ENCODE results near the gene TCF7L2. TPM values are rescaled to one million over a fixed set of nuclear protein-coding genes. Genes with fewer than 3 reads are reported as not detected.
"Not testable (repeated sequence)": the region's sequence is repeated elsewhere in the genome, so short reads cannot be mapped to it uniquely, and the experiment has no call there.

The TCF7L2 gene
- total and polyA plus RNA-seq, 2 donors = 19.5 to 24.7 TPM

DNA sequence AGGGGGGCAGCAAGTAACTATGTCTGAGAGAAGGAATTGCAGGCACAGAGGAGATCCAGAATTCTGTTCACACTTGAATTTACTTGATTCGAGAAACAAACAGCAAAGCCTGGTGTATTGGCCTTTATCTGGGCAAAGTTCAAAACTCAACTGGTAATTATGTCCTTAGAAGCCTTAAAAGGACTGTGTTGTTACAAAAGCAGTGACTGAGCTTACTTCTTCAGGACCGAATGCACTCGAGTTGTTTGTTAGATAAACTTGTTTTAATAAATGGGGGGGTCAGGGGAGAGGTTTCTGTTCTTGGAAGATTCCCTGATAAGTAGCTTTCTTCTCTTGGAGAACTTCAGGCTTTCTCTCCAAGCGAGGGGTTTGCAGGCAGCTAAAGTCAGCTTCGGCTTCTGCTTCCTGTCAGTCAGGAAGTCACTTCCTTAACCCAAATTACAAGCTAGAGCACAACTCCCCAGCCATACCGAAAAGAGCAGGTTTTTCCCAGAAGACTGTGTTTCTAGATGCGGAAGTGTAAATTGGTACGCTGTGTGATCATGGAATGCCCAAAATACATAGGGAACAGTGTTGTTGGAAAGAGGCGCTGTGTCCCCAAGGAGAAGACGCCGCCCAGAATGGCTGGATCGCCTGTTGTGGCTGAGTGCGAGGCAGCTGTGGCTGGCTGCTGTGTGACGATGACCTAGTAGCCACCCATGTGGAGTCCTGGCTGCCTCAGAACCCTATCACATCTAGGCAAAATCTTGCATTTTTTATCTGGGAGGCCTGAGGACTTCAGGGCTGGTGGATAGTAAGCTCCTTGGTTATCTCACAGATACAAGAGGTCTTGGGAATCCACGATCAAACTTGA, 110.4 kb downstream of the TCF7L2 start:
- 40% methylated on average over 15 of the region's 15 CpGs for WGBS
- Histone ChIP-seq H3K27ac (ENCODE audit: low read depth) (peak overlapping the region; percentile 57), H3K4me3 (ENCODE audit: low read depth, low read length) (no peak overlapping the region), H3K4me1 (ENCODE audit: insufficient read depth) (peaks cover 2% of the 10 kb centered on the region), H3K36me3 (ENCODE audit: insufficient read depth) (no peaks in the 10 kb centered on the region)
- DNase-seq (ENCODE audit: extremely low spot score) = no peak

GRCh38 chr10:113061054-113061430, 111.0 kb downstream of the TCF7L2 start:
- Histone ChIP-seq H3K36me3 (ENCODE audit: insufficient read depth) (no peaks in the 10 kb centered on the region), H3K4me3 (ENCODE audit: low read depth, low read length) (no peak overlapping the region), H3K4me1 (ENCODE audit: insufficient read depth) (peaks cover 2% of the 10 kb centered on the region), H3K27ac (ENCODE audit: low read depth) (peak overlapping the region; percentile 57)
- DNase-seq (ENCODE audit: extremely low spot score) = no peak
- 81% methylated on average over 7 of the region's 7 CpGs for WGBS

GRCh38 chr10:113061557-113061956, 111.5 kb downstream of the TCF7L2 start:
- Histone ChIP-seq H3K4me3 (ENCODE audit: low read depth, low read length) (no peak overlapping the region), H3K4me1 (ENCODE audit: insufficient read depth) (peaks cover 2% of the 10 kb centered on the region), H3K36me3 (ENCODE audit: insufficient read depth) (no peaks in the 10 kb centered on the region), H3K27ac (ENCODE audit: low read depth) (no peak overlapping the region)
- 90% methylated on average over 10 of the region's 10 CpGs for WGBS
- DNase-seq (ENCODE audit: extremely low spot score) = no peak

- Histone ChIP-seq H3K27ac (ENCODE audit: low read depth) (no peak overlapping the region), H3K4me1 (ENCODE audit: insufficient read depth) (peaks cover 2% of the 10 kb centered on the region), H3K4me3 (ENCODE audit: low read depth, low read length) (no peak overlapping the region), H3K36me3 (ENCODE audit: insufficient read depth) (no peaks in the 10 kb centered on the region)
- 58% methylated on average over 14 of the region's 14 CpGs for WGBS
- no peak for DNase-seq (ENCODE audit: extremely low spot score)
These were observed 113.3 kb downstream of the TCF7L2 start for GRCh38 chr10:113063043-113063967.

GRCh38 chr10:113064039-113064438, 114.0 kb downstream of the TCF7L2 start:
- no peak overlapping the region for H3K27ac ChIP-seq (ENCODE audit: low read depth)
- no peaks in the 10 kb centered on the region for H3K36me3 ChIP-seq (ENCODE audit: insufficient read depth)
- peaks cover 2% of the 10 kb centered on the region for H3K4me1 ChIP-seq (ENCODE audit: insufficient read depth)
- WGBS = 93% methylated on average over 5 of the region's 5 CpGs
- DNase-seq (ENCODE audit: extremely low spot score) = no peak
- no peak overlapping the region for H3K4me3 ChIP-seq (ENCODE audit: low read depth, low read length)

GRCh38 chr10:113066120-113066519, 116.1 kb downstream of the TCF7L2 start:
- not testable (repeated sequence) for H3K36me3 ChIP-seq (ENCODE audit: insufficient read depth); H3K4me3 ChIP-seq (ENCODE audit: low read depth, low read length); H3K27ac ChIP-seq (ENCODE audit: low read depth); DNase-seq (ENCODE audit: extremely low spot score); H3K4me1 ChIP-seq (ENCODE audit: insufficient read depth)
- 97% methylated on average over 8 of the region's 8 CpGs for WGBS

DNA sequence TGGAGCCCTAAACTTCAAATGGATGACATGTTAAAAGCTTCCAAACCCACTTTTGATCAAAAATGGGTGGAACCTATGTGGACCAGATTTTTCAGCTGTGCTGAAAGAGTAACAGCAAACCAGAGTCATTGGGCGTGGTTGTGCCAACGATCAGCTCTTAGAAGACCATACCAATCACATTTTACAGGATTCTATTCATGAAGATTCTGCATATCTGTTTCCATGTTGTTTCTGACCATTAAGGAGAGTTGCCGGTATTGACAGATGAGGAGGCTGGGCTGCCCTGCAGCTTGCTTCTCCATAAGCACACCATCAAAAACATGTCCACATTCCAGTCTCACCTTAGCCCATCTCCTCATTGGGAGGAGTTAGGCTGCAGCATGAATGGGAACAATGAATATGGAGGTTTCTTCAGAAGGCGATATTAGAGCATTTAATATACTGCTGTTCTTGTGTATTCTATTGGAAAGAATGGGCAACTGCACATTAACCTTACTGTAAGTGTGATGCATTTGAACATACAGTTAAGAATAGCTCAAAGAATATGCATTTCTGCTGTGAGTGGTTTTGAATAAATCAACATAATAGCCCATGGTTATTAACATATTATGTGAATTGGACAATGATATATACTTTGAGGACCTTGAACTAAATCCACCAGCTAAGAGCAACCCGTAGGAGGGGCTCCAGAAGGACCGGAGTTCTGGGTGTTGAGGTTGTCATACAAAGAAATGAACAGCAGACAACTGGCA, 116.7 kb downstream of the TCF7L2 start:
- Histone ChIP-seq H3K36me3 (ENCODE audit: insufficient read depth) (no peaks in the 10 kb centered on the region), H3K27ac (ENCODE audit: low read depth) (no peak overlapping the region), H3K4me1 (ENCODE audit: insufficient read depth) (no peaks in the 10 kb centered on the region), H3K4me3 (ENCODE audit: low read depth, low read length) (no peak overlapping the region)
- no peak for DNase-seq (ENCODE audit: extremely low spot score)
- 95% methylated on average over 6 of the region's 6 CpGs for WGBS

GRCh38 chr10:113067501-113067900, 117.5 kb downstream of the TCF7L2 start:
- H3K27ac ChIP-seq (ENCODE audit: low read depth) = no peak overlapping the region
- no peaks in the 10 kb centered on the region for H3K36me3 ChIP-seq (ENCODE audit: insufficient read depth)
- no peak overlapping the region for H3K4me3 ChIP-seq (ENCODE audit: low read depth, low read length)
- WGBS = 66% methylated on average over 4 of the region's 4 CpGs
- DNase-seq (ENCODE audit: extremely low spot score) = no peak
- no peaks in the 10 kb centered on the region for H3K4me1 ChIP-seq (ENCODE audit: insufficient read depth)

DNA sequence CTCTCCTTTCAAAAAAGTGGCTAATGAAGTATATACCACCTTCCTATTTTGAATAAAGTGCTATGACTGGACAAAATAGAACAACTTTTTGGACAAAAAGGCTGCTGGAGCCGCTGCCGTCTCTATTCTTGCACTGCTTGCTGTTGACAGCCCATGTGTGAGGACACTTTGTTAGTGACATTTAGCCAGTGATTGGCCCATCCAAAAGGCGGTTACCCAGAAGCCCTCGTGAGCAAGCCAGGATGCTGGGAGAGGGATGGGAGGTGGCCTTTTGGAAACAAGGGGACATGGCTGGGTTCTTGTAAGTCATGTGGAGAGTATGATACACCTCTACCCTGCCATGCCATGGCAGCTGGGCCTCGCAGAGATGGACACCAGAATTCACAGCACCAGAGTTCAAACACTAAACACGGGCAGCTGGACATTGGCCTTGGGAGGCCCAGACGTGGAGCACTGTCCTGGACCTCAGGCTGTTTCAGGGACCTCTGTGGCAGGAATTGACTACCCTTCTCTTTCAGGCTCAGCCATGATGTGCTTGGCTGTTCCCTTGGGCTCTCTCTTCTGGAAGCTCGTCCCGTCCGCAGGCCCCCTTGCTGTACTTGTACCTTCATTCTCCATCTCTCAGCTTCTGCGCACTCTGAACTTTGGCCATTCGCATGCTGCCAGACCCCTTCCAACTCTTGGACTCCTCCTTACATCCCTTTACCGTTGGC, 118.3 kb downstream of the TCF7L2 start:
- H3K27ac ChIP-seq (ENCODE audit: low read depth) = no peak overlapping the region
- DNase-seq (ENCODE audit: extremely low spot score) = no peak
- H3K4me1 ChIP-seq (ENCODE audit: insufficient read depth) = no peaks in the 10 kb centered on the region
- WGBS = 97% methylated on average over 13 of the region's 13 CpGs
- no peaks in the 10 kb centered on the region for H3K36me3 ChIP-seq (ENCODE audit: insufficient read depth)
- no peak overlapping the region for H3K4me3 ChIP-seq (ENCODE audit: low read depth, low read length)

- H3K4me3 ChIP-seq (ENCODE audit: low read depth, low read length) = no peak overlapping the region
- no peak for DNase-seq (ENCODE audit: extremely low spot score)
- no peaks in the 10 kb centered on the region for H3K36me3 ChIP-seq (ENCODE audit: insufficient read depth)
- 83% methylated on average over 7 of the region's 7 CpGs for WGBS
- no peak overlapping the region for H3K27ac ChIP-seq (ENCODE audit: low read depth)
- H3K4me1 ChIP-seq (ENCODE audit: insufficient read depth) = no peaks in the 10 kb centered on the region
These were observed 119.5 kb downstream of the TCF7L2 start for GRCh38 chr10:113069595-113069994.

GRCh38 chr10:113071446-113071845, 121.4 kb downstream of the TCF7L2 start:
- Histone ChIP-seq H3K4me1 (ENCODE audit: insufficient read depth) (no peaks in the 10 kb centered on the region), H3K27ac (ENCODE audit: low read depth) (no peak overlapping the region), H3K4me3 (ENCODE audit: low read depth, low read length) (no peak overlapping the region), H3K36me3 (ENCODE audit: insufficient read depth) (no peaks in the 10 kb centered on the region)
- DNase-seq (ENCODE audit: extremely low spot score) = no peak
- 61% methylated on average over 7 of the region's 7 CpGs for WGBS

DNA sequence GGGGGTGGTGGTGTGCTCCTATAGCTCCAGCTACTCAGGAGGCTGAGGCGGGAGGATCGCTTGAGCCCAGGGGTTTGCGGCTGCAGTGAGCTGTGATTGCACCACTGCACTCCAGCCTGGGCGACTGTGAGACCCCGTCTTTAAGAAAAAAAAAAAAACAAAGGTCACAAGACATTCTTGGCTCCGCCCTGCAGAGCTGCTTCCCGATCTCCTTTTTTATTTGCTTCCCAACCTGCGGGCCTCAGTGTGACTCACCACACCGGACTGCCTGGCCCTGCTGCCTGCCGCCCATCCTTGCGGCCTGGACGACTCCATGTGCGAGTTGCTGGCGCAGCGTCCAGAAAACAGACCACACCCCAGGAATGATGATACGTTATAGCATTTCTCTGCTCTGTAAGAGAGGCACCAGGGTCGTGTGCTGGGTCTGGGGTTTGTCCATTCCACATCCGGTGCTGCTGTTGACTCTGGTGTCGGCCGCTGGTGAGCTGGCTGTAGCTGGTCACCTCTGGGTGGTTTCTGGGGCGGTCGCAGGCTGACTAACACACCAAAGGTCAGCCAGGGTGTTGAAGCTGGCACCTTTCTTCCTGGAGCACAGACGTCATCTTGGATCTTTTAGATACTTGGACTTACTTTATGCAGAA, 123.6 kb downstream of the TCF7L2 start:
- WGBS = 40% methylated on average over 23 of the region's 23 CpGs
- Histone ChIP-seq H3K4me3 (ENCODE audit: low read depth, low read length) (no peak overlapping the region), H3K27ac (ENCODE audit: low read depth) (no peak overlapping the region), H3K36me3 (ENCODE audit: insufficient read depth) (no peaks in the 10 kb centered on the region), H3K4me1 (ENCODE audit: insufficient read depth) (no peaks in the 10 kb centered on the region)
- DNase-seq (ENCODE audit: extremely low spot score) = no peak

All from urinary bladder (tissue), 4 donors.